ENCODE data around the gene MARK2.
"Not testable (repeated sequence)": the region's sequence is repeated elsewhere in the genome, so short reads cannot be mapped to it uniquely, and the experiment has no call there.

Gene MARK2

GRCh38 chr11:63838678-63839507, at the start of gene MARK2:
TSS of gene MARK2 (plus strand) at chr11:63839110. CDS start at chr11:63839507, 397 bp downstream.
- peak; percentile 100 for DNase-seq

DNA sequence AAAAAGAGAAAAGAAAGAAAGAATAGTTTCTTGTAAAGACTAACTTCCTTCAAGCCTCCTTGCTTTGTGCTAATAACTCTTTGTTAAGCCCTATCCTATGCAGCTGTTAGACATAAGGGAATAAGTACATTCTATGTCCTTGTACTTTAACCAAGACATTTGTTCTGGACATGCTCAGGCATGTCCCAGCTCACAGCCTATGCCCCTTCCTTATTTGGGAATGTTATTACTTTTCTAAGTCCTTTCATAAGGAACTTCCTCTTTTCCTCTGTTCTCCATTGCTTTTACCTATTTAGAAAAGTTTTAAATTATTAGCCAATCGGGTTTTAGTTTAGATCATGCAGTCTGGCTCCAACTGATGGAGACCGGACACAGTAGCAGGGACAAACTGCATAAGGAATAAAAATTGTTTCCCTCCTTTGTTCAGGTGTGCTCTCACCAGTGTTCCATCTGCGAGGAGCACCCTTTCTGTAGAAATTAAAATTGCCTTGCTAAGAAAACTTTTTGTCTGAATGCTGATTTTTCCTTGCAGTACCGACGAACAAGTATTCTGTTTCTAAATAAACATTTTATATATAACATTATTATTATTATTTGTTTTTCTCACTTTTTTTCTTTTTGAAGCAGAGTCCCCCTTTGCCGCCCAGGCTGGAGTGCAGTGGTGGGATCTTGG, 47.3 kb upstream of the MARK2 start:
- no peak for DNase-seq

DNA sequence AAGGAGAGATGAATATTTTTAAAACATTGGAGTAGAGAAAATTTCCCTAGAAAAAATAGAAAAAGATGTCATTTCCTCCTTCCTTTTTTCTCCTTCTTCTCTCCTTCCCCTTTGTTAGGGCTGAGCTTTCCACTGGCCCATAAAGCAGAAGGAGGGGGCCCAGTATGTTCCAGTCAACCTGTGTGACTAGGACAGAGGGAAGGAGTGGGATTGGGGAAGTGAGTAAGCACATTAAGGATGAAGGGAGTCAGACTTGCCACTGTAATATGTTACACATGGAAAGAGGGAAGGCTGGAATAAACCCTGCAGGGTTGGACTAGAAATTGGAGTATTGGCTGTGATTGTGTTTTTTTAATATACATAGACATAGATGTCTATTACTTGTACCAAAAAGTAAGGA, 45.7 kb upstream of the MARK2 start:
- no peak for DNase-seq

- no peak for DNase-seq
Measured at GRCh38 chr11:63795066-63795465, 43.8 kb upstream of the MARK2 start.

GRCh38 chr11:63800921-63801320, 38.0 kb upstream of the MARK2 start:
- no peak for DNase-seq

- DNase-seq = peak; percentile 12
Measured at GRCh38 chr11:63802637-63803414, 36.1 kb upstream of the MARK2 start.

- peak; percentile 20 for DNase-seq
Measured at GRCh38 chr11:63804259-63804658, 34.7 kb upstream of the MARK2 start.

- no peak for DNase-seq
Measured at GRCh38 chr11:63805844-63806415, 33.0 kb upstream of the MARK2 start.

GRCh38 chr11:63810383-63810782, 28.5 kb upstream of the MARK2 start:
- not testable (repeated sequence) for DNase-seq

DNA sequence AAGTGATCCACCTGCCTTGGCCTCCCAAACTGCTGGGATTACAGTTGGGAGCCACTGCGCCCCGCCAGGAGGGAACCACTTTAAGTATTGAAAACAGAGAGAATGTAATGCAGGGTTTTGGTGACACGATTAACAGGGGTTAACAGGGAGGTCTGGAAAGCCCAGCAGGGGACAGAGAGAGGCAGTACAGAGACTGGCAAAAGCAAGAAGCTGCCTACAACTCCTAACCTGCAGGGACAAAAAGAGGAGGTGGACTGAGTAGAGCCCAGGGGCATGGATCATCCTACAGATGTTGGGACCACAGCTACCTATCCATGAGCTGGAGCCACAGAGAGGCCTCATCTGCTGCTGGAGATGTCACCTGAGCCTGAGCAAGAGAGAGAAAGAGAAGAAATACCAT, 27.4 kb upstream of the MARK2 start:
- no peak for DNase-seq

DNA sequence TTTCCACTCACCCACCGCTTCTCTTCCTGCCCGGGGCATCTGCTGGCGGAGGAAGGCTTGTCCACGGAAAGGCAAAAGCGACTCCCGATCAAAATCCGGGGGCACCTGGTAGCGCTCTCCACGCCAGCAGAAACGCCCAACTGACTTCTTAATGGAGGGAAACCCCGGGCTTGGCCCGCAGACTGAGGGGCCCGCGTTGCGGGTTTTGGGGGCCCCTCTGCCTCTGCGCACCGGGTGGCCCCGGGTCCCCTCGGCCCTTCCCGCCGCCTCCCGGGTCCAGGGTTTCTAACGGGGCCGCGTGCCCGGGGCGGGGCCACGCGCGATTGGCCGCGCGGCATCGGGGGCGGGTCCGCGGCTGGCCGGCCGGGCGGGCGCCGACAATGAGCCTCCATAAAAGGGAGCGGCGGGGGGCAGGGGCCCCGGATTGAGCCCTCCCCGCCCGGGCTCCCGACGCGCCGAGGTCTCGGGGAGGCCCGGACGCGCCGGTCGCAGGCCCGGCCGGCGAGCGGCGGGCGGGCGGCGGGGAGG, 25.8 kb upstream of the MARK2 start, which contains the start of gene SPINDOC:
SPINDOC (plus strand) TSS at position 422 of the 528 bp plus-strand sequence. CDS start 231 bp downstream, outside the sequence.
- peak; percentile 56 for DNase-seq

DNA sequence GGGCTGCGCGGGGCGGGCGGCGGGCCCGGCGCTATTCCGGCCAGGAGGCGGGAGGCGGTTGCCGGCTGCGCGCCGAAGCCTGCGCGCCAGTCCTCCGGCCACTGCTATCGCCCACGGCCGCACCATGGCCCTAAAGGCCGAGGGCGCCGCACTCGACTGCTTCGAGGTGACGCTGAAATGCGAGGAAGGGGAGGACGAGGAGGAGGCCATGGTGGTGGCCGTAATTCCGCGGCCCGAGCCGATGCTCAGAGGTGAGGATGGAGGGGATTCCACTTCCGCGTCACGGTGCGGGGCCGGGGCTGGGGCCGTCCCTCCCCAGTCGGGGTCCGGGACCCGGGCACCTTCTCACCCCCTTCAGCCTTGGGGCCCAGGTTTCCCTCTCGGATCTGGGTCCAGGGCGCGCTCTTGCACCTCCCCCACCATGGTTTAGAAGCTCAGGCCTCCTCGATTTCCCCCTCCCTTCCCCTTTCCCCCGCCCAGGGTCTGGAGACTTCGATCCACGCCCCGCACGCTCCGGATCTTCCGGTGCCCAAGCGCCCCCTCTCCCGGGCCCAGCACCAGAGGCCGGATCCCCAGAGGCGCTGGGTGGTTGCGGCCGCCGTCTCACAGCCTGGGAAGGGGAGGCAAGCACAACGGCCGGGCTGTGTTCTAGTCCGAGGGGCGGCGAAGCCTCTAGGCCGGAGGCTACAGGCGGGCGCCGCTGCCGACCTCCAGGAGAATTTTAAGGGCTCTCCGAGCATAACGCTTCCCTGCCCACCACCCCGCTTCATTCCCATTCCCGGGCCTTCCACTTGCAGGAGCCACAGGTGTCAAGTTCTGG, 25.1 kb upstream of the MARK2 start:
- peak; percentile 50 for DNase-seq

DNA sequence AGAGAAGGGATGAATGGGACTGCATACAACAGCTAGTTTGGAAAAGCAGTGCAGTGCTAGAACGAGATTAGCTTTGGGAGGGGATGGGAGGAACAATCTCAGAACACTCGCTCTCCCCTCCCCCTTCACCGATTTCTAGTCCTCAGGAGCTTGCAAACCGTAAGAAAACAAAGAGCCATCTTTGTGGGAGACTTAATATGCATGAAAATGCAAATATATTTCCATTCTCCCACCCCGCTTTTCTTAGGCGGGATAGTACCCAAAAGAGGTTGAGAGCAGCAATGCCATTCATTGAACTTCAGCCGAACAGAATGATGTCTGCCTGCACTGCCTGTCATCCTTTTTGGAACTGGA, 24.6 kb upstream of the MARK2 start:
- DNase-seq = peak; percentile 50

DNA sequence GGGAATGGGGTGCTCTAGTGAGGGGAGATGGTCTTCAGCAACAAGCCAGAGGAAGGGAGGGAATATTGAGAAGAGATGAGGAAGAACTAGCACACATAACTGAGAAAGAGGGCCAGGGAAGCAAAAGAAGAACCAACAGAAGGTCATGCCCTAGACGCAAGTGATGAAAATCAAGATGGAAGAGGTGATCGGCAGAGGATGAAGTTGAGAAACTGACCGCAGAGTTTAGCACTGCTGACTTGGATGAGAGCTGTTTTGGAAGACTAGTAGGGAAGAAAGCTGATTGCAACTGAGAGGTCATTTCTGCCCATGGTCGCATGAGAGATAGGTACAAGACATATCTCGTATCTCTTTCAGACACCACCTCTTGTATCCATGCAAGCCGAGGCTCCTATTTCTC, 22.7 kb upstream of the MARK2 start:
- DNase-seq = no peak

GRCh38 chr11:63816732-63817131, 22.2 kb upstream of the MARK2 start:
- DNase-seq = no peak

DNA sequence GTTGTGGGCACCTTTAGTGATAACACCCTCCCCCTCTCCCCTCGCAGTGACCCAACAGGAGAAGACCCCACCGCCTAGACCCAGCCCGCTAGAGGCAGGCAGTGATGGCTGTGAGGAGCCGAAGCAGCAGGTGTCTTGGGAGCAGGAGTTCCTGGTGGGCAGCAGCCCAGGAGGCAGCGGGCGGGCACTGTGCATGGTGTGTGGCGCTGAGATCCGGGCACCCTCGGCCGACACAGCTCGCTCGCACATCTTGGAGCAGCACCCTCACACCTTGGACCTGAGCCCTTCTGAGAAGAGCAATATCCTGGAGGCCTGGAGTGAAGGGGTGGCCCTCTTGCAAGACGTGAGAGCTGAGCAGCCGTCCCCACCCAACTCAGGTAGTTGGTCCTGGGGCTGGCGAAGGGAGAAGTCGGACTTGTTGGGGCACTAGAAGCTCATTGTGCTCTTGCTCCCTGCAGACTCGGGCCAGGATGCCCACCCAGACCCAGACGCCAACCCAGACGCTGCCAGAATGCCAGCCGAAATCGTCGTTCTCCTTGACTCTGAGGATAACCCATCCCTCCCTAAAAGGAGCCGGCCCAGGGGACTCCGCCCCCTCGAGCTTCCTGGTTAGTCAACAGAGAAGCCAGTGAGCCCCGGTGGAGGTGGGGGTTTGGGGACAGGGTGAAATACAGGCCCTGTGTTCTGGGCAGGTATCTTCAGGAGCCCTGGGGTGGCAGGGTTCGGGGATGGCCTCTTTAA, 21.0 kb upstream of the MARK2 start:
- no peak for DNase-seq

DNA sequence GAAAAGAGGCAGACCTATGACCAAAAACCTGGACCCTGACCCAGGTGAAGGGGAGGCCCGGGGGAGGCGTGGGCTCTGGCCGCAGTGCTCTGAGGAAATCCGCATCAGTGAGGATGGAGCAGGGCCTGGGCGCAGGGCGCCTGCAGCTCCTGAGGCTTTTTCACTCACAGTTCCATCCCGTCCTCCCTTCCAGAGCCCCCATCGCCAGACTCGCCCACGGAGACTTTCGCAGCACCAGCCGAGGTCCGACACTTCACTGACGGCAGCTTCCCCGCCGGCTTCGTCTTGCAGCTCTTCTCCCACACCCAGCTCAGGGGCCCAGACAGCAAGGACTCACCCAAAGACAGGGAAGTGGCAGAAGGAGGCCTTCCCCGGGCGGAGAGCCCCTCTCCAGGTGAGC, 20.3 kb upstream of the MARK2 start:
- DNase-seq = no peak

DNA sequence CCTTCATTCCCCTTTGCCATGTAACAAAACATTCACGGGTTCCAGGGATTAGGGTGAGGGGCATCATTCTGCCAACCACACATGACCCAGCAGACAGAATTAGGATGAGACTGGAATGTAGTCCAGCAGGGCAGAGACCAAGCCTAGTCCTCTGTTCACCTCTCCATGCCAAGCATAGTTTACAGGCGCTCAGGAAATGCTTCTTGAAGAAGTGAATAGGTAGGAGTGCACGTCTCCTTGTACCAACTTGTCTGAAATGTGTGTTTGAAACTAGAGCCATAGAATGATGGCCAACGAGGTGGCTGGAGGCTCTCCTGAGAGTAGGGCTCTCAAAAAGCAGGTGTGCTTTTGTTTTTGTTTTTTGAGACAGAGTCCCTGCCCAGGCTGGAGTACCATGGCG, 17.5 kb upstream of the MARK2 start:
- DNase-seq = no peak

DNA sequence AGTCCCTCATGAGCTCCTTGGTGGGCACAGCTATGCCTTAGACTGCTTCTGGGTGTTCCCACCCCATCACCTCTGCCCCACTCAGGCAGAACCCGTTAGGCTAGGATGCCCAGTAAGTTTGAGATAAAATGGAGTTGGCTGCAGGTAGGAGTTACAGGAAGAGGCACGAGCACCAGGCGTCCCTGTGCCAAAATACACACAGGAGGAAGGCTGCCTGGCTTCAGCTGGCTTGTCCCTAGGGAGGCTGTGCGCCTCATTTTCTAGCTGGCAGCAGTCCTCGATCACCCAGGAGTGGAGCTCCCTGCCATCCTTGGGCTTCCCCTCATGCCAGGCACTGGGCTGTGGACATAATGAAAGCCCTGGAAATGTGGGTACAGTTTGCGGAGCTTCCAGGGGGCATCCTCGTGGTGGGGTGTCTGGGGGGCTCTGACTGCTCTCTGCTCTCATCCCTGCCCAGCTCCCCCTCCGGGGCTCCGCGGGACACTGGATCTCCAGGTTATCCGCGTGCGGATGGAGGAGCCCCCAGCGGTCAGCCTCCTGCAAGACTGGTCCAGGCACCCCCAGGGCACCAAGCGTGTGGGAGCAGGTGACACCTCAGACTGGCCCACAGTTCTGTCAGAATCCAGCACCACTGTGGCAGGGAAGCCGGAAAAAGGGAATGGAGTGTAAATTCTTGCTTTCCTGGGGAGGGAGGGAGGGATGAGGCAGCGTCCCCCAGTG, 12.3 kb upstream of the MARK2 start:
- DNase-seq = no peak

GRCh38 chr11:63829823-63830489, 9.0 kb upstream of the MARK2 start:
- DNase-seq = no peak

All from NCI-H510A treated with DMSO at 0.1 percent for 48 hours (cell line).